HG02884 (cell line): ENCODE results near the gene TMCO4.
"Not testable (repeated sequence)": the region's sequence is repeated elsewhere in the genome, so short reads cannot be mapped to it uniquely, and the experiment has no call there.

Source experiments
- ATAC-seq: cut with Tn5 transposase; IDR thresholded peaks from one replicate; pipeline ENCODE4 v1.9.1; 2021; ENCODE audit warnings: mild to moderate bottlenecking, moderate library complexity; ENCODE audit not compliant: unreplicated experiment

Gene TMCO4

GRCh38 chr1:19643602-19644394, 155.9 kb downstream of the TMCO4 start, which contains the start of gene NBL1:
Gene NBL1, plus strand, starts transcription at chr1:19644311. Its CDS starts 10,720 bp downstream, at chr1:19655031.
- ATAC-seq: peak; percentile 45

GRCh38 chr1:19643121-19643520, 156.6 kb downstream of the TMCO4 start:
- ATAC-seq: no peak

- ATAC-seq: no peak
These were observed 159.1 kb downstream of the TMCO4 start for GRCh38 chr1:19640363-19641316.

- ATAC-seq: no peak
These were observed 159.7 kb downstream of the TMCO4 start for GRCh38 chr1:19639999-19640362.

GRCh38 chr1:19639228-19639627, 160.5 kb downstream of the TMCO4 start:
- ATAC-seq: not testable (repeated sequence)

- no peak for ATAC-seq
These were observed 162.1 kb downstream of the TMCO4 start for GRCh38 chr1:19637606-19638005.

- ATAC-seq: not testable (repeated sequence)
These were observed 163.0 kb downstream of the TMCO4 start for GRCh38 chr1:19636749-19637148.

- no peak for ATAC-seq
These were observed 163.7 kb downstream of the TMCO4 start for GRCh38 chr1:19636065-19636464.

- ATAC-seq: no peak
These were observed 164.1 kb downstream of the TMCO4 start for GRCh38 chr1:19635646-19636045.

GRCh38 chr1:19635064-19635463, 164.7 kb downstream of the TMCO4 start:
- ATAC-seq: not testable (repeated sequence)

- ATAC-seq: no peak
These were observed 166.6 kb downstream of the TMCO4 start for GRCh38 chr1:19633106-19633505.
